Activated gamma-delta T cell treated with anti-CD3 and anti-CD28 coated beads, Interleukin-2, amount 50 U/mL, for 16 hours (primary cell): Measurements from ENCODE around the gene MIPEP.

Experiments used
- DNase-seq: peaks from one replicate; pipeline ENCODE4 v3.0.0-alpha.2; 2020; ENCODE audit warnings: low read depth

The MIPEP gene

GRCh38 chr13:23852351-23852750 lies 36.8 kb downstream of the MIPEP start:
- DNase-seq, result no peak

GRCh38 chr13:23851106-23851505 lies 38.1 kb downstream of the MIPEP start:
- no peak for DNase-seq

GRCh38 chr13:23850134-23850533 lies 39.1 kb downstream of the MIPEP start:
- no peak for DNase-seq

- DNase-seq, result no peak
Observed at GRCh38 chr13:23849670-23850069, 39.5 kb downstream of the MIPEP start.

GRCh38 chr13:23848646-23849141 lies 40.5 kb downstream of the MIPEP start:
- no peak for DNase-seq

GRCh38 chr13:23848019-23848418 lies 41.2 kb downstream of the MIPEP start:
- no peak for DNase-seq

- no peak for DNase-seq
Observed at GRCh38 chr13:23847497-23847896, 41.7 kb downstream of the MIPEP start.

- DNase-seq, result no peak
Observed at GRCh38 chr13:23845105-23845725, 44.0 kb downstream of the MIPEP start.

- no peak for DNase-seq
Observed at GRCh38 chr13:23844132-23844531, 45.1 kb downstream of the MIPEP start.

GRCh38 chr13:23843436-23843835 lies 45.8 kb downstream of the MIPEP start:
- DNase-seq, result no peak

GRCh38 chr13:23842406-23842805 lies 46.8 kb downstream of the MIPEP start:
- DNase-seq, result no peak

- DNase-seq, result no peak
Observed at GRCh38 chr13:23833733-23834611, 55.2 kb downstream of the MIPEP start.

GRCh38 chr13:23828866-23829265 lies 60.3 kb downstream of the MIPEP start:
- no peak for DNase-seq

GRCh38 chr13:23828086-23828485 lies 61.1 kb downstream of the MIPEP start:
- DNase-seq, result no peak

- DNase-seq, result no peak
Observed at GRCh38 chr13:23825179-23825578, 64.0 kb downstream of the MIPEP start.

GRCh38 chr13:23824371-23824770 lies 64.8 kb downstream of the MIPEP start:
- no peak for DNase-seq

- no peak for DNase-seq
Observed at GRCh38 chr13:23822252-23822824, 66.9 kb downstream of the MIPEP start.

- no peak for DNase-seq
Observed at GRCh38 chr13:23820530-23820929, 68.7 kb downstream of the MIPEP start.

GRCh38 chr13:23817830-23818229 lies 71.4 kb downstream of the MIPEP start:
- no peak for DNase-seq

GRCh38 chr13:23817136-23817535 lies 72.1 kb downstream of the MIPEP start:
- DNase-seq, result no peak

GRCh38 chr13:23813635-23814034 lies 75.6 kb downstream of the MIPEP start:
- no peak for DNase-seq

GRCh38 chr13:23811366-23812062 lies 77.7 kb downstream of the MIPEP start:
- no peak for DNase-seq
